Measurements from ENCODE around the gene GNPTG. TPM values are rescaled to one million over a fixed set of nuclear protein-coding genes. Genes with fewer than 3 reads are reported as not detected.

The GNPTG gene
- total RNA-seq, 1 donor from 2014 or later = 67.6 TPM

GRCh38 chr16:1394367-1394951 lies 42.7 kb downstream of the GNPTG start:
- no peak for DNase-seq (ENCODE audit: low spot score)

GRCh38 chr16:1395444-1396031 lies 43.8 kb downstream of the GNPTG start:
- DNase-seq (ENCODE audit: low spot score) = no peak

- DNase-seq (ENCODE audit: low spot score) = no peak
These were observed 46.0 kb downstream of the GNPTG start for GRCh38 chr16:1397779-1398178.

DNA sequence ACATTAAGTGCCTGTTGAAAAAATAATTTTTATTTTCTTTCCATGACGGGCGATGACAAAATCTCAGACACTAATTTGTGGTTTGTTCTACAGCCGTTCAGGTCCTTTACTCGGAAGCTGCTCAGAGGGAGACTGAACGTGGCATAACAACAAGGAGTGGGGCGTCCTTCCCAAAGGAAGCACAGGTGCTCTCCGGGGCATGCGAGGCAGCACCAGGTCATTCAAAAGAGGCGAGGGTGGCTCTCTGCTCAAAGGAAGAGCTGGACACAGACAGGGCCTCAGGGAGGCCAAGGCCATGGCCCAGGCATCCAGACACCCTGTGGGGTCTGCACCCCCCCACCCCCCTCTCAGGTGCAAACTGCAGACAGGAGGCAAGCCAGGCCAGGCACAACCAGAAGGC lies 46.6 kb downstream of the GNPTG start:
- DNase-seq (ENCODE audit: low spot score) = no peak

- DNase-seq (ENCODE audit: low spot score) = no peak
These were observed 47.3 kb downstream of the GNPTG start for GRCh38 chr16:1398826-1399581.

- no peak for DNase-seq (ENCODE audit: low spot score)
These were observed 49.5 kb downstream of the GNPTG start for GRCh38 chr16:1401061-1401757.

- no peak for DNase-seq (ENCODE audit: low spot score)
These were observed 50.0 kb downstream of the GNPTG start for GRCh38 chr16:1401758-1402154.

DNA sequence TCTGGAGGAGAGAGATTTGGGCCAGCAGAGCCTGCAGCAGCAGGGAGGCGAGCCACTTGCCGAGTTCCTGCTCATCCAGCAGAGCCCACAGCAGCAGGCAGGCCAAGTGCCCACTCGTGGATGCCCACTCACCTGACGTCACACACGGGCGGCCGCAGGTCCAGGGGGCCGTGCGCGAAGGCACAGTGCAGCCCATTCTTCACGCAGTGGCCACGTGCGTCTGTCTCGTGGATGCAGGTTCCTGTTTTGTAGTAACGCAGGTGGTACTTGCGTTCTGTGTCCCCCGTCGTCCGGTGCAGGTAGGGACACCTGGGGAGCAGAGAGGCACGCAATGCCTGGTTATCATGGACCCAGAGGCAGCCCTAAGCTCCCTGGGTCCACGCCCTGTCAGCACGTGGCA lies 51.3 kb downstream of the GNPTG start:
- DNase-seq (ENCODE audit: low spot score) = no peak

GRCh38 chr16:1403733-1404132 lies 52.0 kb downstream of the GNPTG start:
- no peak for DNase-seq (ENCODE audit: low spot score)

DNA sequence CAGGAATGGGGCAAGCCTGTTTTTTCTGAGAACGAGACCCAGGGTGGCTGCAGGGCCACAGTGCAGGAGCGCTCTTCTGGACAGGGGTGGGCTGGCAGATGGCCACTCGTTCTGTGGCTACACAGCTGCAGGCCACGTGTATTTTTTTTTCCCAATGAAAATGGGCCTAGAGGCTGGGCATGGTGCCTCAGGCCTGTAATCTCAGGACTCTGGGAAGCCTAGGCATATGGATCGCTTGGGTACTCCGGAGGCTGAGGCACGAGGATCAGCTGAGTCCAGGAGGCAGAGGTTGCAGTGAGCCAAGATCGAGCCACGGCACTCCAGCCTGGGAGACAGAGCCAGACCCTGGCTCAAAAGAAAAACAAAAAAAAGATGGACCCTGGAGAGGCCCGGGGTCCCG lies 56.0 kb downstream of the GNPTG start:
- no peak for DNase-seq (ENCODE audit: low spot score)

DNA sequence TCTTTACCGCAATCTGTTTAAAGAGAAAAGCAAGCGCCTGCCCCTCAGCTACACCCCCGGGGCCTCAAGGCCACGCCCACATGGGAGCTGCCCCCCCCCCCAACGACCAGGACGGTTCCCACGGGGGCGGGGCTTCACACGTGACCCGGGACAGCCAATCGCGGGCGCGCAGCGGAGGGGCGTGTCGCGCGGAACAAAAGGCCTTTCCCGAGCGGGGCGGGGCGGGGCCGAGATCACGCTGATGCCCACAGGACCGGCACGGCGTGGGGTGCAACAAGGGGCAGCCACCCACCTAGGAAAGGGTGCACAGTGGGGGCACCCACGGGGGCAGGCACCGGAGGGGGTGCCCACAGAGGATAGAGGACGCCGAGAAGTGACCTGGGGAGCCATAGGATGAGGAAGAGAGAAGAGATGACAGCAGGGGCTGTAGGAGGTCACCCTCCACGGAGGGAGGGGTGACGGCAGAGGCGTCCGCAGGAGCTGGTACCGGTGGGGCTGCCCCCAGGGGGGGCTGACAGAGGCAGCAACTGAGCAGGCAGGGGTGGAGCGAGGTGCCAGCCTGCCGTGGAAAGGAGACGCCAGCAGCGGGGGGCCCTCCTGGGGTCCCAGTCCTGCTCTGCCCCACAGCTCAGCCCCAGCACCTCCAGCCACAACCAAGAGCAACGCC lies 56.6 kb downstream of the GNPTG start:
- peak; percentile 96 for DNase-seq (ENCODE audit: low spot score)

DNA sequence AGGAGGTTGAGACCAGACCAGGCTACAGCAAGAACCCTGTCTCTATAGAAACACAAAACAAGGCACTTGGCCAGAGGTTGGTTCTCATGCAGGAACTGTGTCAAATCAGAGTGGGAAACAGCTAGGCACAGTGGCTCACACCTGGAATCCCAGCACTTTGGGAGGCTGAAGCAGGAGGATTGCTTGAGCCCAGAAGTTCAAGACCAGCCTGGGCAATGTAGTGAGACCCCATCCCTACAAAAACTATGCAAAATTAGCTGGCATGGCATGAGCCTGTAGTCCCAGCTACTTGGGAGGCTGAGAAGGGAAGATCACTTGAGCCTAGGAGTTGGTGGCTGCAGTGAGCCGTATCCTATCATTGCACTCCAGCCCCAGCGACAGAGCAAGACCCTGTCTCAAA lies 61.1 kb downstream of the GNPTG start:
- no peak for DNase-seq (ENCODE audit: low spot score)

Other genes starting within 250 kb of the GNPTG start
- 24.4 TPM for gene CACNA1H, start 198.8 kb upstream of the GNPTG start, total RNA-seq
- 1.7 TPM for gene TPSG1, start 126.7 kb upstream of the GNPTG start, total RNA-seq
- gene TPSB2, start 121.7 kb upstream of the GNPTG start, total RNA-seq = 36.9 TPM
- 38.0 TPM for gene TPSAB1, start 111.2 kb upstream of the GNPTG start, total RNA-seq
- 5.0 TPM for gene TPSD1, start 95.9 kb upstream of the GNPTG start, total RNA-seq
- 150 TPM for gene UBE2I, start 42.3 kb upstream of the GNPTG start, total RNA-seq
- 3.9 TPM for gene BAIAP3, start 18.3 kb upstream of the GNPTG start, total RNA-seq
- gene TSR3, start 53 bp upstream of the GNPTG start, total RNA-seq = 38.2 TPM
- gene UNKL, start 62.8 kb downstream of the GNPTG start, total RNA-seq = 16.7 TPM
- gene UQCC4, start 68.8 kb downstream of the GNPTG start, total RNA-seq = 14.5 TPM
- gene PERCC1, start 79.1 kb downstream of the GNPTG start, total RNA-seq = not detected
- 2.0 TPM for gene CCDC154, start 92.6 kb downstream of the GNPTG start, total RNA-seq
- gene CLCN7, start 123.1 kb downstream of the GNPTG start, total RNA-seq = 77.5 TPM
- gene PTX4, start 137.0 kb downstream of the GNPTG start, total RNA-seq = 0.34 TPM
- 58.7 TPM for gene TELO2, start 141.4 kb downstream of the GNPTG start, total RNA-seq
- gene TMEM204, start 181.7 kb downstream of the GNPTG start, total RNA-seq = 32.8 TPM

All from ureter (tissue), 1 donor.